Neural cell (in vitro differentiated cells): ENCODE results near the gene DAGLA. TPM values are rescaled to one million over a fixed set of nuclear protein-coding genes. Genes with fewer than 3 reads are reported as not detected.

Source experiments
- H2AFZ ChIP-seq: fragments of 200-600, 300-800 bp; sonication (generic), shearing (Covaris generic); 2 replicates; pipeline ENCODE4 v1.6.0; 2014; ENCODE audit warnings: low read depth, mild to moderate bottlenecking, antibody characterized with exemption, low read length, moderate library complexity
- H3F3A ChIP-seq: fragments of 200-600 bp; shearing (Covaris generic); 2 replicates; pipeline ENCODE4 v1.6.1; 2016; ENCODE audit warnings: mild to moderate bottlenecking, moderate library complexity, mixed read lengths, antibody characterized with exemption, low read length; ENCODE audit not compliant: insufficient read depth, poor library complexity, severe bottlenecking
- H3K27ac ChIP-seq: fragments of 200-600, 300-800 bp; sonication (generic), shearing (Covaris generic); 2 replicates; pipeline ENCODE4 v1.5.1; 2014; ENCODE audit warnings: mild to moderate bottlenecking, low read length, moderate library complexity
- H3K27me3 ChIP-seq: fragments of 300-800, 200-600 bp; sonication (generic), shearing (Covaris generic); 2 replicates; pipeline ENCODE4 v1.6.0; 2014; ENCODE audit warnings: mild to moderate bottlenecking, low read depth, low read length, moderate library complexity; ENCODE audit not compliant: insufficient read depth
- H3K36me3 ChIP-seq: fragments of 300-800, 200-600 bp; sonication (generic), shearing (Covaris generic); 2 replicates; pipeline ENCODE4 v1.5.1; 2014; ENCODE audit warnings: mild to moderate bottlenecking, antibody characterized with exemption, low read length, moderate library complexity; ENCODE audit not compliant: insufficient read depth
- H3K4me2 ChIP-seq: fragments of 300-800, 200-600 bp; sonication (generic), shearing (Covaris generic); 2 replicates; pipeline ENCODE4 v1.6.0; 2014; ENCODE audit warnings: mild to moderate bottlenecking, low read length
- H3K4me3 ChIP-seq: fragments of 300-800, 200-600 bp; sonication (generic), shearing (Covaris generic); 2 replicates; pipeline ENCODE4 v1.5.1; 2014; ENCODE audit warnings: mild to moderate bottlenecking, low read length, moderate library complexity
- H3K79me2 ChIP-seq: fragments of 200-600 bp; shearing (Covaris generic); replicated peaks from 2 replicates; pipeline ENCODE4 v1.6.0; 2014; ENCODE audit warnings: mild to moderate bottlenecking, low read length, moderate library complexity; ENCODE audit not compliant: insufficient read depth
- H3K9ac ChIP-seq: fragments of 300-800, 200-600 bp; sonication (generic), shearing (Covaris generic); 2 replicates; pipeline ENCODE4 v1.6.1; 2016; ENCODE audit warnings: mild to moderate bottlenecking, low read length, mixed read lengths
- H3K9me2 ChIP-seq: fragments of 200-600 bp; shearing (Covaris generic); 2 replicates; pipeline ENCODE4 v1.6.1; 2016; ENCODE audit warnings: mild to moderate bottlenecking, low read length, mixed read lengths; ENCODE audit not compliant: insufficient read depth
- H3K9me3 ChIP-seq: fragments of 200-600, 300-800 bp; sonication (generic), shearing (Covaris generic); 2 replicates; pipeline ENCODE4 v1.6.1; 2016; ENCODE audit warnings: mild to moderate bottlenecking, mixed run types, low read length, moderate library complexity, mixed read lengths
- H4K20me1 ChIP-seq: fragments of 200-600 bp; shearing (Covaris generic); 2 replicates; pipeline ENCODE4 v1.6.1; 2016; ENCODE audit warnings: mild to moderate bottlenecking, mixed run types; ENCODE audit not compliant: insufficient read depth
- CTCF ChIP-seq: fragments of 450-650 bp; IDR thresholded peaks from 2 replicates; pipeline ENCODE4 v1.5.1; 2014; ENCODE audit warnings: antibody characterized with exemption, mild to moderate bottlenecking, moderate library complexity; ENCODE audit not compliant: poor library complexity, severe bottlenecking
- EP300 ChIP-seq: fragments of 450-650 bp; conservative IDR thresholded peaks from 2 replicates; pipeline ENCODE4 v1.6.1; 2014; ENCODE audit warnings: antibody characterized with exemption, mild to moderate bottlenecking, moderate library complexity; ENCODE audit not compliant: poor library complexity, severe bottlenecking
- EZH2 ChIP-seq: fragments of 200-600, 300-800 bp; shearing (Covaris generic), sonication (generic); IDR thresholded peaks from 2 replicates; pipeline ENCODE4 v1.6.1; 2014; ENCODE audit warnings: antibody characterized with exemption, low read length, borderline replicate concordance, mild to moderate bottlenecking; ENCODE audit not compliant: insufficient read depth, poor library complexity, severe bottlenecking
- MXI1 ChIP-seq: fragments of 450-650 bp; conservative IDR thresholded peaks from 2 replicates; pipeline ENCODE4 v1.6.1; 2014; ENCODE audit warnings: antibody characterized with exemption, mild to moderate bottlenecking; ENCODE audit not compliant: poor library complexity, severe bottlenecking
- POLR2AphosphoS5 ChIP-seq: IDR thresholded peaks from 2 replicates; pipeline ENCODE4 v1.6.1; 2012
- RAD21 ChIP-seq: fragments of 450-650 bp; conservative IDR thresholded peaks from 2 replicates; pipeline ENCODE4 v1.6.1; 2014; ENCODE audit warnings: antibody characterized with exemption, mild to moderate bottlenecking, moderate library complexity
- REST ChIP-seq: IDR thresholded peaks from 2 replicates; pipeline ENCODE4 v1.6.1; 2012; ENCODE audit warnings: borderline replicate concordance
- SMC3 ChIP-seq: fragments of 450-650 bp; conservative IDR thresholded peaks from 2 replicates; pipeline ENCODE4 v1.6.1; 2014; ENCODE audit warnings: antibody characterized with exemption, mild to moderate bottlenecking, moderate library complexity; ENCODE audit not compliant: poor library complexity
- TAF1 ChIP-seq: IDR thresholded peaks from 2 replicates; pipeline ENCODE4 v1.6.1; 2012; ENCODE audit warnings: low read depth
- polyA plus RNA-seq: library from polyadenylated mRNA; depleted of rRNA; stranded (reverse); fragments of >200 nt; gene quantifications from 2 replicates; pipeline ENCODE4 v1.2.3, GENCODE V29; 2014

Gene DAGLA
- polyA plus RNA-seq, 1 donor from 2014 or later, result 4.5 TPM

DNA sequence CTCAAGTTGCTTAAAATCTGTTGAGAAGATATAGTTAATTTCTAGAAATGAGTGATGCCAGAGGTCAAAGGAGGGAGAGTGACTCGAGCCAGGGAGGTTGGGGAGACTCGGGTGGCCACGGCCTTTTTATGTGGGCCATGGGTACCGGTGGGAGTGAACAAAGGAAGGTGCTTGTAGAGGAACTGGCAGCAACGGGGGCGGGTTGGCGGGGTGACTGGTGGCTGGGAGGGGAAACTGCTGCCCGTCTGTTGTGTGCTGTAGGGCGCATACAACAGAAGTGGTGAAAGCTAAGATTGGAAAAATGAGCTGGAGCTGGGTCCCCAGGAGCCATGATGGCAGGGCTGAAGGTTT is 5.4 kb downstream of the DAGLA start:
- H3K9me2 ChIP-seq, result no peaks in the 10 kb centered on the region
- H3K4me3 ChIP-seq, result no peak overlapping the region
- H3K36me3 ChIP-seq, result no peaks in the 10 kb centered on the region
- H3K27me3 ChIP-seq, result no peaks in the 10 kb centered on the region
- H3K9ac ChIP-seq, result no peak overlapping the region
- H3K9me3 ChIP-seq, result no peaks in the 10 kb centered on the region
- no peak overlapping the region for H2AFZ ChIP-seq
- no peaks in the 10 kb centered on the region for H4K20me1 ChIP-seq
- no peak overlapping the region for H3K27ac ChIP-seq
- no peak overlapping the region for H3K4me2 ChIP-seq
- no peak for TF ChIP-seq CTCF
- no peak for TF ChIP-seq REST
- no peak for TF ChIP-seq MXI1
- no peak for TF ChIP-seq SMC3
- H3F3A ChIP-seq, result no peaks in the 10 kb centered on the region
- H3K79me2 ChIP-seq, result no peaks in the 10 kb centered on the region

GRCh38 chr11:61686066-61686465 is 5.9 kb downstream of the DAGLA start:
- H3K4me2 ChIP-seq, result no peak overlapping the region
- no peaks in the 10 kb centered on the region for H3K36me3 ChIP-seq
- H3K27ac ChIP-seq, result no peak overlapping the region
- H4K20me1 ChIP-seq, result no peaks in the 10 kb centered on the region
- no peaks in the 10 kb centered on the region for H3F3A ChIP-seq
- no peaks in the 10 kb centered on the region for H3K9me2 ChIP-seq
- H3K79me2 ChIP-seq, result no peaks in the 10 kb centered on the region
- H3K27me3 ChIP-seq, result no peaks in the 10 kb centered on the region
- TF ChIP-seq EP300, result no peak
- no peak for TF ChIP-seq EZH2
- no peak for TF ChIP-seq SMC3
- no peak for TF ChIP-seq CTCF
- no peak for TF ChIP-seq RAD21
- no peak for TF ChIP-seq POLR2AphosphoS5
- no peak for TF ChIP-seq REST
- no peak for TF ChIP-seq MXI1
- no peak for TF ChIP-seq TAF1
- H2AFZ ChIP-seq, result no peak overlapping the region
- H3K4me3 ChIP-seq, result no peak overlapping the region
- H3K9me3 ChIP-seq, result no peaks in the 10 kb centered on the region
- no peak overlapping the region for H3K9ac ChIP-seq
